Right cardiac atrium (tissue), 5 donors: ENCODE results near the gene FCRLA. TPM values are rescaled to one million over a fixed set of nuclear protein-coding genes. Genes with fewer than 3 reads are reported as not detected.

Source experiments
- polyA plus RNA-seq: library from polyadenylated mRNA; stranded (reverse); fragments of 200-250 nt; gene quantifications from one replicate; pipeline ENCODE4 v1.2.3, GENCODE V29; 2013
- total RNA-seq, 4 donors: library from RNA; stranded (reverse); fragmentation: NEBNext Ultra II Directional; extraction: Animal tissue kit (Norgen Biotek cat#: 25700); gene quantifications; one replicate each; pipeline ENCODE4 v1.2.1, GENCODE V29; 2021
- donor health status: healthy with polysubstance abuse.
- donor health status: DM: no; HTN: yes; CAD: no.
- donor health status: DM: no; HTN: no; CAD: no.
- donor health status: DM: no; HTN: yes; CAD: no; lungs with severe emphysema.
- donor health status: DM: yes; HTN: yes; CAD: no.

FCRLA gene
- total and polyA plus RNA-seq, 5 donors: 0.23 TPM; not detected in 4

Other genes with a start within 250 kb of the FCRLA start
- gene FCGR2A, start 201.8 kb upstream of the FCRLA start, total RNA-seq: 10 to 100 TPM; 10.3 to 29.5 (median 19.7) TPM
- gene FCGR2A, start 201.8 kb upstream of the FCRLA start, polyA plus RNA-seq: 5.7 TPM
- 1 to 10 TPM in 3 of 4 donors, under 1 TPM in 1; 0.71 to 3.0 (median 2.1) TPM for gene HSPA6, start 182.7 kb upstream of the FCRLA start, total RNA-seq
- gene HSPA6, start 182.7 kb upstream of the FCRLA start, polyA plus RNA-seq: 0.75 TPM
- 10 to 100 TPM; 42.7 to 73.9 (median 69.1) TPM for gene FCGR3A, start 157.4 kb upstream of the FCRLA start, total RNA-seq
- gene FCGR3A, start 157.4 kb upstream of the FCRLA start, polyA plus RNA-seq: 14.6 TPM
- 1 to 10 TPM; 3.0 to 4.6 (median 3.9) TPM for gene FCGR3B, start 76.1 kb upstream of the FCRLA start, total RNA-seq
- gene FCGR3B, start 76.1 kb upstream of the FCRLA start, polyA plus RNA-seq: 0.29 TPM
- gene FCGR2B, start 44.1 kb upstream of the FCRLA start, total RNA-seq: 10 to 100 TPM in 2 of 4 donors, 1 to 10 TPM in 2; 3.7 to 21.7 (median 9.7) TPM
- gene FCGR2B, start 44.1 kb upstream of the FCRLA start, polyA plus RNA-seq: 3.3 TPM
- gene FCRLB, start 14.3 kb downstream of the FCRLA start, total RNA-seq: under 1 TPM; 0.28 to 0.68 (median 0.48) TPM
- gene FCRLB, start 14.3 kb downstream of the FCRLA start, polyA plus RNA-seq: 0.61 TPM
- 10 to 100 TPM in 2 of 4 donors, 1 to 10 TPM in 2; 7.1 to 13.5 (median 10.3) TPM for gene DUSP12, start 42.6 kb downstream of the FCRLA start, total RNA-seq
- 9.5 TPM for gene DUSP12, start 42.6 kb downstream of the FCRLA start, polyA plus RNA-seq
- gene ATF6, start 59.1 kb downstream of the FCRLA start, total RNA-seq: 10 to 100 TPM; 15.3 to 18.5 (median 16.7) TPM
- 5.7 TPM for gene ATF6, start 59.1 kb downstream of the FCRLA start, polyA plus RNA-seq